ENCODE measurements around the gene FOXF2. TPM values are rescaled to one million over a fixed set of nuclear protein-coding genes. Genes with fewer than 3 reads are reported as not detected.
A peak's percentile ranks its signal among the peaks of the same experiment; 100 is the strongest.

Gene FOXF2
- total and polyA plus RNA-seq, 2 of the 13 experiments (the other 11 are each of a cell fraction or from before 2014, with no cell fraction given): not detected

- TF ChIP-seq ZNF687 (CRISPR knock-in tag; IDR thresholded peaks at IDR 0.05): peak; percentile 23
- TF ChIP-seq ARNT2 (CRISPR knock-in tag; IDR thresholded peaks at IDR 0.05; ENCODE audit: low read depth): 0 out of 2 replicates have a peak, but pooled peaks have one; percentile 49
- peak; percentile 9; the same call in 1 of the 2 replicates for TF ChIP-seq ZNF768 (CRISPR knock-in tag; IDR thresholded peaks at IDR 0.05)
- peak; percentile 54; the same call in 1 of the 2 replicates for TF ChIP-seq ZNF777 (CRISPR knock-in tag; IDR thresholded peaks at IDR 0.05)
- peak; percentile 99 for TF ChIP-seq EZH2 (conservative IDR thresholded peaks at IDR 0.05; ENCODE audit: low read depth, low read length)
- peak; percentile 96 for TF ChIP-seq MTF2 (CRISPR knock-in tag; IDR thresholded peaks at IDR 0.05; ENCODE audit: borderline replicate concordance)
- TF ChIP-seq, protein P1, sequence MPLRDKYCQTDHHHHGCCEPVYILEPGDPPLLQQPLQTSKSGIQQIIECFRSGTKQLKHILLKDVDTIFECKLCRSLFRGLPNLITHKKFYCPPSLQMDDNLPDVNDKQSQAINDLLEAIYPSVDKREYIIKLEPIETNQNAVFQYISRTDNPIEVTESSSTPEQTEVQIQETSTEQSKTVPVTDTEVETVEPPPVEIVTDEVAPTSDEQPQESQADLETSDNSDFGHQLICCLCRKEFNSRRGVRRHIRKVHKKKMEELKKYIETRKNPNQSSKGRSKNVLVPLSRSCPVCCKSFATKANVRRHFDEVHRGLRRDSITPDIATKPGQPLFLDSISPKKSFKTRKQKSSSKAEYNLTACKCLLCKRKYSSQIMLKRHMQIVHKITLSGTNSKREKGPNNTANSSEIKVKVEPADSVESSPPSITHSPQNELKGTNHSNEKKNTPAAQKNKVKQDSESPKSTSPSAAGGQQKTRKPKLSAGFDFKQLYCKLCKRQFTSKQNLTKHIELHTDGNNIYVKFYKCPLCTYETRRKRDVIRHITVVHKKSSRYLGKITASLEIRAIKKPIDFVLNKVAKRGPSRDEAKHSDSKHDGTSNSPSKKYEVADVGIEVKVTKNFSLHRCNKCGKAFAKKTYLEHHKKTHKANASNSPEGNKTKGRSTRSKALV (CRISPR knock-in tag; IDR thresholded peaks at IDR 0.05): peak; percentile 83
- TF ChIP-seq MAX (IDR thresholded peaks at IDR 0.05): 0 out of 2 replicates have a peak, but pooled peaks have one; percentile 14
- 0 out of 2 replicates have a peak, but pooled peaks have one; percentile 36 for TF ChIP-seq NFAT5 (CRISPR knock-in tag; IDR thresholded peaks at IDR 0.05)
These were observed 963 bp downstream of the FOXF2 start (continued) for GRCh38 chr6:1390133-1390945.

Data from HepG2 (cell line).